Stimulated activated naive CD8-positive, alpha-beta T cell treated with anti-CD3 and anti-CD28 coated beads, Interleukin-15, amount 100 ng/mL, for 72 hours (primary cell): ENCODE results near the gene RAC2.
"Not testable (repeated sequence)": the region's sequence is repeated elsewhere in the genome, so short reads cannot be mapped to it uniquely, and the experiment has no call there.

Experiments
- ATAC-seq: fragments of 150-1000 bp; cut with Tn5 transposase; 2 replicates; pipeline ENCODE4 v1.10.0; 2021; ENCODE audit warnings: mild to moderate bottlenecking, moderate library complexity
- DNase-seq, 2 donors: peaks; one replicate each; pipeline ENCODE4 v3.0.0; 2021 to 2022
- H3K27ac Mint-ChIP-seq, 2 donors: one replicate each; pipeline ENCODE4 v1.8.0; 2022; ENCODE audit warnings: mild to moderate bottlenecking in 2 of 2, mixed read lengths in 2 of 2, moderate library complexity in 2 of 2
- H3K27me3 Mint-ChIP-seq: one replicate; pipeline ENCODE4 v1.8.0; 2022; ENCODE audit warnings: mixed read lengths
- H3K4me1 Mint-ChIP-seq: one replicate; pipeline ENCODE4 v1.8.0; 2022; ENCODE audit warnings: mild to moderate bottlenecking, mixed read lengths
- H3K4me3 Mint-ChIP-seq, 2 donors: one replicate each; pipeline ENCODE4 v1.8.0; 2022; ENCODE audit warnings: mild to moderate bottlenecking in 2 of 2, mixed read lengths in 2 of 2, moderate library complexity in 1 of 2
- H3K9me3 Mint-ChIP-seq, 2 donors: one replicate each; pipeline ENCODE4 v1.8.0; 2022; ENCODE audit warnings: mixed read lengths in 2 of 2

Gene RAC2

GRCh38 chr22:37202716-37203115, 41.4 kb downstream of the RAC2 start:
- peak overlapping the region in 1 of 2 donors; percentile 42 for H3K27ac Mint-ChIP-seq
- H3K9me3 Mint-ChIP-seq = no peaks in the 10 kb centered on the region
- peaks cover 88% of the 10 kb centered on the region for H3K4me1 Mint-ChIP-seq
- H3K4me3 Mint-ChIP-seq = no peak overlapping the region
- no peaks in the 10 kb centered on the region for H3K27me3 Mint-ChIP-seq
- no peak for DNase-seq
- ATAC-seq = no peak

GRCh38 chr22:37202001-37202555, 42.0 kb downstream of the RAC2 start:
- H3K9me3 Mint-ChIP-seq = no peaks in the 10 kb centered on the region
- H3K27ac Mint-ChIP-seq = peak overlapping the region in 1 of 2 donors; percentile 48
- ATAC-seq (no peak), DNase-seq (no peak)
- no peaks in the 10 kb centered on the region for H3K27me3 Mint-ChIP-seq
- H3K4me1 Mint-ChIP-seq = peaks cover 88% of the 10 kb centered on the region
- no peak overlapping the region for H3K4me3 Mint-ChIP-seq

DNA sequence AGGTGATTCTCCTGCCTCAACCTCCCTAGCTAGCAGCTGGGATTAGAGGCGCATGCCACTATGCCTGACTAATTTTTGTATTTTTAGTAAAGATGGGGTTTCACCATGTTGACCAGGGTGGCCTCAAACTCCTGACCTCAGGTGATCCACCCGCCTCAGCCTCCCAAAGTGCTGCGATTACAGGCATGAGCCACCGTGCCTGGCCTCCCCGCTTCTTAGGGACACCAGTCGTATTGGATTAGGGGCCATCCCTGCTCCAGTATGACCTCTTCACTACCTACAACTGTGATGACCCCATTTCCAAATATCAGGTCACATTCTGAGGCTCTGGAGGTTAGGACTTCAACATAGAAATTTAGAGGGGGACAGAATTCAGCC, 42.6 kb downstream of the RAC2 start:
- H3K9me3 Mint-ChIP-seq, H3K4me3 Mint-ChIP-seq, H3K27me3 Mint-ChIP-seq, ATAC-seq, DNase-seq: not testable (repeated sequence)
- Mint-ChIP-seq H3K27ac (peak overlapping the region in 1 of 2 donors; percentile 9), H3K4me1 (peaks cover 89% of the 10 kb centered on the region)

GRCh38 chr22:37199760-37200108, 44.3 kb downstream of the RAC2 start:
- Mint-ChIP-seq H3K4me3 (peak overlapping the region; percentile 45 to 85), H3K27me3 (no peaks in the 10 kb centered on the region), H3K9me3 (no peaks in the 10 kb centered on the region), H3K27ac (peak overlapping the region; percentile 14 to 96), H3K4me1 (peaks cover 90% of the 10 kb centered on the region)
- DNase-seq (no peak), ATAC-seq (peak; percentile 7)

DNA sequence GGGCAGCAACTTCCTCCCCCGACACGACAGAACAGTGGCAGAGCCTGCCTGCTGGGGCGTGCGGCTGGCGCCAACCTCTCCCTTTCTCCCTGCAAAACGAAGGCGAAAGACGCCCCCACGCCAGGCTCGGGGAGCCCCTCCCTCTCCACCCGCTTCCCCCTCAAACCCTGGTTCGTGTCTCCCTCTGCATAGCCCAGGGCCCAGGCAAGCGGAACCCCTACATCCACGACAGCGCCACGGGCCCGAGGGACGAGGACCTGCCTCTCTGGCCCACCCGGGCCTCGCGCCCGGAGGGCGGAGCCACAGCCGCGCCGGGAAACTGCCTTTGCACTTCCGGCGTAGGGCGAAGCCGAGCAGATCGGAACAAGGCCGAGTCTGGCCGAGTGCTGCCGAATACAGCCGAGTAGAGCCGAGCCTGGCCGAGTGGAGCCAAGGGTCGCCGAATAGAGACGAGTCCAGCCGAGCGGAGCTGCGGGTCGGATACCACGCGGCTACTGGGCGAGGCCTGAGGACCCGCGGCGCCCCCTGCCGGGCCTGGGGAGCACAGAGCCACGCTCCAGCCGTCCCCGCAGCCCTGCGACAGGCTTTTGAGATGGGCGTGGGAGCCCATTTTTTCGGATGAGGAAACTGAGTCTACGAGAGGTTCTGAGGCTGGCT, 44.8 kb downstream of the RAC2 start:
- peaks cover 90% of the 10 kb centered on the region for H3K4me1 Mint-ChIP-seq
- DNase-seq = peak; percentile 100
- H3K27ac Mint-ChIP-seq = peak overlapping the region; percentile 96
- H3K4me3 Mint-ChIP-seq = peak overlapping the region; percentile 85 to 94
- peak; percentile 93 for ATAC-seq
- no peaks in the 10 kb centered on the region for H3K9me3 Mint-ChIP-seq
- no peaks in the 10 kb centered on the region for H3K27me3 Mint-ChIP-seq

DNA sequence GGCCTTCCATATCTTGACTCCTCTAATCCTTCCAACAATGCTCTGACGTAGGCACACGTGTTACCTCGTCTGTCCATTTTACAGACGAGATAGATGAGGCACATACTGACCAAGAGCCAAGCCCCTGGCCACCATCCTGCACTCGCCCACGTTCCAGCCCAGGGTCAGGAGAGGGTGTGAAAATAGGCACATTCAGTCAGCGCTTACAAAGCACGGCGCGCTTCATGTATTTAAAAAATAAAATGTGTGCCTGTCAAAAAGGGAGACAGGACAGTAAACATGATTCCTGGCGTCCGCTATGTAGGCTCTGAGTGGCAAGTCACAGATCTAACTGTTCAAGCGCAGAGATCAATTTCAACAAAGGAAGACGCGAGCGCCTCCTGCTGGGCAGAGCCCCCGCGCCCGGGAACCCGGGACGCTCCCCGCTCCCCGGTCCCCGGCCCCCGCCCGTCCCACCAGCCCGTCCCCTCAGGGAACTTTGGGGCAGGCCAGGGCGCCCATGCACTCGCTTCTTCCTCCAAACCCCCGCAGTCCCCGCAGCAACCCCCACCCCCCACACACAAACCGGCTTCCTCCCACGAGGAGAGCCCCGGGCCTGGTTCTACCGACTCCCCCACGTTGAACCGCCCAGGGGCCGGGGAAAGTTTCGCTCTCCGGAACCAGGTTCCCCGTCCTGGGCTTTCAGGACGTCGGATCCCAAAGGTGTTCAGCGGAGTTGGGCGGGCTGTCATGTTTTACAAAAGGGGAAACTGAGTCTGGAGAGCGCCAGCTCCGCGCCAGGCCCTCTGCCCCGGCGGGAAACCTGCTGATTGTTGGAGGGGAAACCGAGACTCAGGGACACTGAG, 45.6 kb downstream of the RAC2 start:
- DNase-seq = peak; percentile 91 to 92
- H3K4me3 Mint-ChIP-seq = peak overlapping the region; percentile 85 to 94
- peak; percentile 55 for ATAC-seq
- no peaks in the 10 kb centered on the region for H3K27me3 Mint-ChIP-seq
- H3K9me3 Mint-ChIP-seq = no peaks in the 10 kb centered on the region
- peaks cover 90% of the 10 kb centered on the region for H3K4me1 Mint-ChIP-seq
- H3K27ac Mint-ChIP-seq = peak overlapping the region; percentile 96

- Mint-ChIP-seq H3K9me3 (no peaks in the 10 kb centered on the region), H3K4me1 (peaks cover 90% of the 10 kb centered on the region), H3K27ac (peak overlapping the region; percentile 96), H3K27me3 (no peaks in the 10 kb centered on the region), H3K4me3 (peak overlapping the region; percentile 85 to 94)
- DNase-seq (no peak), ATAC-seq (no peak)
Measured at GRCh38 chr22:37197451-37198257, 46.4 kb downstream of the RAC2 start.

DNA sequence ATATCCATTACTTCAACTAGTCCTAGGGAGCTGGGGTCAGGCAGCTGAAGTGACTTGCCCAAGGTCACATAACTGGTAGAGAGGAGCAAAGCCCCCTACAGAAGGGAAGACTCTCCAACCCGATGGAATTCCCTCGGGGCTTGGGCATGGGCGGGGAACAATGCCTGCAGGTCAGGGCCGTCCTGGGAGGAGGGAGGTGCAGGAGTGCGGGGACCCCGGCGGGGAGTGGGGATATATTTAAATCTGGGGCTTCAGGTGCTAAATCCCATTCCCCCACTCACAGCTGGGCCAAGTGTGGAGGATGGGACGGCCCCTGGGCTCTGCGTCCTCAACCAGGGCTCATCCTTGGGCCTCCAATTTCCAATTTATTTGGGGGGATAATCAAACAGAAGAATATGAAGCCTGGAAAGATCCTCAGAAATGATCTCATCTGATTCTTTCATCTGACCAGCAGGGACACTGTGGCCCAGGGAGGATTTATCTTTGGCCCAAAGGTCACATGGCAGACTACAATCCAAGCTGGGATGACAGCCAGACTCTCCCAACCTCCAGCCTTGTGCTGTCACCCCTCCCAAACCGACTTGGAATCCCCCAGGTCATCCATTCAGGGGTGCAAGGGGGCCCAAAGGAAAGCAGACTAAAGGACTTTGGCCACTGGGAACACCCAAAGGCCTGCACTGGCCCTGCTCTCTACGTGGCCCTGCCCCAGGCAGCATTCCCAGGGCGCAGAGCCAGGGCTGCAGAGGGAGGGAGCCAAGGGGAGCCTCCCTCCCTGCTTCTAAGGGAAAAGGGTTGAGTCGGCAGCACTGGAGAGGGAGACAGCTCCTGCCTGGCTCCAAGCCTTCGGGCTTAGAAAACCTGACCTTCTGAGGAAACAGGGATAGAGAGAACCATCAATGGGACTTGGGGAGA, 47.3 kb downstream of the RAC2 start:
- H3K4me3 Mint-ChIP-seq = peak overlapping the region; percentile 12 to 85
- H3K4me1 Mint-ChIP-seq = peaks cover 90% of the 10 kb centered on the region
- no peak for ATAC-seq
- no peaks in the 10 kb centered on the region for H3K27me3 Mint-ChIP-seq
- no peaks in the 10 kb centered on the region for H3K9me3 Mint-ChIP-seq
- DNase-seq = no peak
- no peak overlapping the region for H3K27ac Mint-ChIP-seq

GRCh38 chr22:37195921-37196320, 48.1 kb downstream of the RAC2 start:
- ATAC-seq (no peak), DNase-seq (no peak)
- H3K27ac Mint-ChIP-seq = peak overlapping the region in 1 of 2 donors; percentile 42
- no peaks in the 10 kb centered on the region for H3K9me3 Mint-ChIP-seq
- no peaks in the 10 kb centered on the region for H3K27me3 Mint-ChIP-seq
- H3K4me3 Mint-ChIP-seq = no peak overlapping the region
- peaks cover 82% of the 10 kb centered on the region for H3K4me1 Mint-ChIP-seq

DNA sequence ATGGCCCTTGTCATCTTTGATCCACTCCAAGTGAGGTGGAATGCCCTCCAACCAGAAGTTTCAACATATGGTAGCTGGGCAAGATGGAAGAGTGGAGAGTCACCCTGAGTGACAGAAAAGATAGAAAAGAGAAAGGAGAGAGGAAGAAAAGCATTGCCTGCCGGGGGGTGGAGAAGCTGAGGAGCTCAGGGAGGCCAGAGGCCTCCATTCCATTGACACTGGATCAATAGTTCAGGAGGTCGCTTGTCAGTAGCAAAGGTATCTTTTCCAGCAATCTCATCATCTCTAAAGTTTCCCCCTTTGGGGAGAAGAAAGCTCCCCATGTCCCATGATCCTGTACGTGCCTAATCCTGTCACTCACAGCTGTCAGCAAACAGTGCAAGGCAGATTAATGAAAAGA, 49.3 kb downstream of the RAC2 start:
- ATAC-seq (no peak), DNase-seq (no peak)
- peak overlapping the region in 1 of 2 donors; percentile 7 for H3K4me3 Mint-ChIP-seq
- H3K9me3 Mint-ChIP-seq = no peaks in the 10 kb centered on the region
- H3K27ac Mint-ChIP-seq = peak overlapping the region in 1 of 2 donors; percentile 67
- peaks cover 70% of the 10 kb centered on the region for H3K4me1 Mint-ChIP-seq
- no peaks in the 10 kb centered on the region for H3K27me3 Mint-ChIP-seq

GRCh38 chr22:37193629-37194191, 50.4 kb downstream of the RAC2 start:
- peaks cover 77% of the 10 kb centered on the region for H3K4me1 Mint-ChIP-seq
- no peaks in the 10 kb centered on the region for H3K9me3 Mint-ChIP-seq
- H3K27ac Mint-ChIP-seq = peak overlapping the region; percentile 90
- DNase-seq (peak; percentile 54 to 65), ATAC-seq (peak; percentile 63)
- H3K4me3 Mint-ChIP-seq = peak overlapping the region; percentile 50 to 74
- no peaks in the 10 kb centered on the region for H3K27me3 Mint-ChIP-seq

DNA sequence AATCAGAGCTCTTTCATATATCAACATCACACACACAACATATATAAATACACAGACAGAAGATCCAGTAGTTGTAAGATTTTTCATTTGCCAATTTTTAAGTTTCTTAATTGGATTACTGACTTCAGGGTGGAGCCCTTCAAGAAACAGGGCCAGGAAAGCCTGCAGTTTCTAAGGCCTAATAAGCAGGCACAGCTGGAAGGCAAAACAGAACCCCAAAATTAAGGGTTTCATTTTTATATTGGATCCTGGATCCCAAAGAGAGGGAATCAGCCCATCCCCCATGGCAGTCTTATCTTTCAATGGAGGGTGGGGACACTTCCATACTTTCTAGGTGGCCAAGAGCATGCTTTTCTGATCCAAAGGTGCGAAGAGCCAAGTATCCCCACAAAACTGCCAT, 51.3 kb downstream of the RAC2 start:
- no peak for ATAC-seq
- DNase-seq = no peak
- Mint-ChIP-seq H3K4me1 (peaks cover 80% of the 10 kb centered on the region), H3K4me3 (no peak overlapping the region), H3K9me3 (no peaks in the 10 kb centered on the region), H3K27ac (no peak overlapping the region), H3K27me3 (no peaks in the 10 kb centered on the region)

DNA sequence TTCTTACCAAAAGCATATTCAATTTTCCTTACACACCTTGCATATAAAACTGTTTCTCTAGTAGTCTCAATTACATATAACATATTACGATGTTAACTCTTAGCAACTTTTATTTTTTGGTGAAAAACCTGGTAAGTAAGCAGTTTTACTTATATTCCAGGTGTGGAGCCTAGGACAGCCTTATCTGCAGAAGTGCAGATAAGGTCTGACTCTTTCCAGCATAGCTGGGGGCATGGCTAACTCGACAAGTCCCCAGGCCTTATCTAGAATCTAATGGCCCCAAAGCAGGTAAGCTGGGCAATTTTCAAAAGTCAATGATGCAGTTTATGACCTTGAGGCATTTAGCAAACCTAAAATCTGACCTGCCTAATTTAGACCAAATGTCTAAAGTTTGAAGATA, 51.9 kb downstream of the RAC2 start:
- H3K27me3 Mint-ChIP-seq = no peaks in the 10 kb centered on the region
- no peak overlapping the region for H3K4me3 Mint-ChIP-seq
- H3K27ac Mint-ChIP-seq = no peak overlapping the region
- DNase-seq = no peak
- no peak for ATAC-seq
- peaks cover 80% of the 10 kb centered on the region for H3K4me1 Mint-ChIP-seq
- no peaks in the 10 kb centered on the region for H3K9me3 Mint-ChIP-seq

- Mint-ChIP-seq H3K27me3 (no peaks in the 10 kb centered on the region), H3K9me3 (no peaks in the 10 kb centered on the region), H3K4me1 (peaks cover 80% of the 10 kb centered on the region), H3K4me3 (no peak overlapping the region), H3K27ac (no peak overlapping the region)
- ATAC-seq (no peak), DNase-seq (no peak)
Measured at GRCh38 chr22:37190262-37190780, 53.7 kb downstream of the RAC2 start.
